ENCODE results near the gene ANKS6. TPM values are rescaled to one million over a fixed set of nuclear protein-coding genes. Genes with fewer than 3 reads are reported as not detected.

ANKS6 gene
- 21.7 and 23.3 TPM in 2 replicates for total RNA-seq

DNA sequence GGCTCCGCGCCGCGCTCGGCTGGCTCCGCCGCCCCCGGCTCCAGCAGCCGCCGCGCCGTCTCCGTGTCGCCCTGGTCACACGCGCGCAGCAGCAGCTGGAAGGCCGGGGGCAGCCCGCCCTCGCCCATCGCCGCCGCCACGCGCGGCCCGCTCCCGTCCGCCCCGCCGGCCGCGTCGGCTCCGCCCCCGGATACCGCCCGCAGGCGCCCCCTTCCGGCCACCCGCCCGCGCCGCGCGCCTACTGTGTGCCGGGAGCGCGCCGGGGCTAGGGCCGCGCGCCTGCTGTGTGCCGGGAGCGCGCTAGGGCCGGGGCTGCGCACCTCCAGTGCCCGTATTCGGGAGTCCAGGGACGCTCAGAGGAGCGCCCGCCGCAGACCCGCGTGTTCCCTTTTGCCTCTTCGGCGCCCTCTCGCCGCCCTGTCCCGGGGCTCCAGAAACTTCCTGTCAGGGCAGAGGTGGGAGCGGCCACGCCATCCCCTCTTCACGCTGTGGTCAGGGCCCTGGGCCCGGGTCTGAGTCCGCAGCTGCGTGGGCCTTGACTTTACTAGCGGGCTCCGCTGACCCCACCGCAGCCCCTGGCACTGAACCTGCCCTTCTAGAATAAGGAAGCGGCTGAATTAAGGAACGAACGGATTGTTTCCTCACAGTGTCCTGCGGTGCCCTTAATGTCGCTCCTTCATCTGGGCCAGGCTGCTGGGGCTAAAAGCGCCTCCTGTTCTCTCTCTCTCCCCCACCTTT, at the start of gene ANKS6:
Gene ANKS6 (minus strand): TSS at position 192 of the 738 bp plus-strand sequence. CDS start 64 bp downstream, at position 128.

DNA sequence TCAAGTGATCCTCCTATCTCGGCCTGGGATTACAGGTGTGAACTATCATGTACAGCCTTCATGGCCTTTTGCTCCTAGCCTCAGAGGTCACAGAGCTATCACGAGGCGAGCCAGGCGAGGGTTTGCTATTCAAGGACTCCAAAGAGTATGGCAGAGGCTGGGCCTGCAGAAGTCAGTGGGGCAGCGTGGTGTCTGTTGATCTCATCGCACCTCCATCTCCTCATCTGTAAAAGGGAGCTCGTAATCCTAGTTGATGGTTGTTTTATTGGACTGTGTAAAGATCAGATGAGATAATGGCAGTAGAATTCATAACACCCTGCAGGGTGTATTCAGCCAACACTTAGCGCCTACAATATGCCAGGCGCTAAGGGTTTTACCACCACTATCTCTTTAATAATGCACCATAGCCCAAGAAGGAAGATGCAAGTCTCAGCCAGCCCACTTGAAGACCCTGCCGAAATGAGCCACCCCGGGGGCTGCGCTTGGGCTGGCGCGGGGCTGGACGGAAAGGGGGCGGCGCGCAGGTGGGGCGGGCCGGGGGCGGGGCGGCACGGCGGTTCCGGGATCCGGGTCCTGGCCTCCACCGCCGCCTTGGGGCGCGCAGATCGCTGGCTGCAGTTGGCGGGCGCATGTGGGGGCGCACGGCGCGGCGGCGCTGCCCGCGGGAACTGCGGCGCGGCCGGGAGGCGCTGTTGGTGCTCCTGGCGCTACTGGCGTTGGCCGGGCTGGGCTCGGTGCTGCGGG, 10.9 kb upstream of the ANKS6 start, which contains the start of gene GALNT12:
Gene GALNT12 (plus strand): TSS at position 601 of the 744 bp plus-strand sequence. CDS start 29 bp downstream, at position 630.

DNA sequence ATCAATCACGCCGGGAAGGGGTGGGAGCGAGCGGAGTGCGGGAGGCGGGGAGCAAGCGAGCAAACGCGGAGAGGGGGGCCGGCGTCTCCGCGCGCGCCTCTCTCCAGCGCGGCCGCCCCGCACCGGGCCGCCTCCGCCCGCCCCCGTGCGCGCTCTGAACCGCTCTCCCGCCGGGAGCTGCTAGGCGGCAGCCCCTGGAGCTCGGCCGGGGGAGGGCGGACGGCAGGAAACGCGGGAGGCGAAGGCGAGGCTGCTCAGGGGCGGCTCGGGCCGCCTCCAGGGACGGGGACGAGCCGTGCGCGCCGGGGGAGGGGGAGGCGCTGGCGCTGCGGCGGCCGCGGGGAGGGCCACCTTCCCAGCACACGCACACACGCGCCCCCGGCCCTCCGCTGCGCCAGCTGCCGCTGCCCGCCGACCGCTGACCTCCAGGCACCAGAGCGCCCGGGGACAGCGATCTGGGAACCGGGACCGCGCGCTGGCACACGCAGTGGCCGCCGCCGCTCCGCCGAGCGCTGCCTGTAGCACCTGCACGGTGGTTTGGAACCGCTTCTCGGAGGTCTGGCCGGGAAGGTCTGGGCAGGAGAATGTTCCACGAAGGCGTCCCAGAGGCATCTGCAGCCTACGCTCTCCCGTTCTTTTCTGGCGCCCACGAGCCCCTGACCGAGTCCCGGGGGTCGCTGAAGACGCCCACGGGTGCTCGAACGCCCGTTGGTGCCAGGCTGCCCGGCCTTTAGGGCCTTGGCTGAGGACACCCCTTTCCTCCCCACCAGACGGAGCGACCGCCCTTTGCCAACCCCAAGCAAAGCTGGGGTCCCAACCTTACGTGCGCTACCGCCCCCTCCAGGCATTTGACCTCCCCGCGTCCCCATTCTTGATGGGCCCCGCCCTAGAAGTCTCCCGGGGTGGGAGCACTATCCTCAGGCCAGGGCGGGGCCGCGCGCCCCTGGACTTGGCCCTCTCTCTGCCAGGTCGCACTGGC, 87.1 kb downstream of the ANKS6 start, which contains the start of gene GABBR2:
Gene GABBR2 (minus strand): TSS at position 3 of the 979 bp plus-strand sequence. CDS start 198 bp downstream, outside the sequence.

Other genes starting within 250 kb of the ANKS6 start
- under 0.01 and 0.37 TPM in 2 replicates for gene GABBR2, start 87.6 kb downstream of the ANKS6 start, total RNA-seq
- 19.8 and 25.0 TPM in 2 replicates for gene GALNT12, start 11.1 kb upstream of the ANKS6 start, total RNA-seq
- gene COL15A1, start 147.4 kb upstream of the ANKS6 start, total RNA-seq: 2.2 and 6.8 TPM in 2 replicates